GM18951 (cell line): ENCODE measurements around the gene DHRS11.

ENCODE experiments used
- POLR2A ChIP-seq: IDR thresholded peaks from 4 replicates; pipeline ENCODE4 v1.6.1; 2011; ENCODE audit warnings: mild to moderate bottlenecking; ENCODE audit not compliant: insufficient read length, insufficient read depth; ENCODE audit errors: extremely low read depth
- in situ Hi-C: fragments of 300-500 bp; cut with MboI; formaldehyde crosslinking; loops from one replicate; pipeline ENCODE4 v1.12.0; 2022; ENCODE audit warnings: low sequenced_read_pairs, mixed read lengths, inconsistent platforms; ENCODE audit not compliant: unreplicated experiment

Gene DHRS11

DNA sequence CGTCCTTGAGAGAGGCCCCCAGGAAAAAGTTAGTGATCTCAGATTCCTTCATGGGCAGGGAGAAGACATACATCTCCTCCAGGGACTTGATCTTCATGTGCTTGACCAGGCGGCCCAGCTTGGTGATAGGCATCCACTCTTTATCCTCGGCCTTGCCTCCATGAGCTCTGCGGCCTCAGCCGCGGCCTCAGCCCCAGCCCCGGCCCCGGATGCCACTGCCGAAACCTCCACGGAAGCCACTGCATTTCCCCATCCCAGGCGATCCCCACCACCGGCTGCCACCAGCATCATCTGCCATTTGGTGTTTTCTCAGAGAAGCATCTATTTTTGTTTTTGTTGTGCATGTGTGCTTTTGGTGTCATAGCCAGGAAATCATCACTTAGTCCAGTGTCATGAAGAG lies 16.7 kb upstream of the DHRS11 start:
- TF ChIP-seq POLR2A: no peak
- in situ Hi-C loops: no loop called here

DNA sequence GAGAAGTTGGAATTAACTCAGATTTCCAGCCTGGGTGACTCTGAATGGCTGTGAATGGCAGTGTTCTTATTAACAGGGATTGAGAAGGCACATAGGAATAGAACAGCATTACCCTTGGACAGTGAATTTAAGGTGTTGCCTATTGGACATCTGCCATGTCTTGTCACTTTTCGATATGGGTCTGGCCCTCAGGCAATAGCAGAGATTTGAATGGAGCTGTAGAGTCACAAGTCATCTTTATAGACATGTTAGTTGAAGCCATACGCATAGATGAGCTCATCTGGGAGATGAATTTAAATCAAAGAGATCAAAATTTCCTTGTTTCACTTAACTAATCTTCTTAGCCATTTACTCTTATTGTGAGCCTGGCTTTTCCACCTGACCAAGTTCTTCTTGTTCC lies 14.9 kb upstream of the DHRS11 start:
- in situ Hi-C loops: no loop called here
- no peak for TF ChIP-seq POLR2A

DNA sequence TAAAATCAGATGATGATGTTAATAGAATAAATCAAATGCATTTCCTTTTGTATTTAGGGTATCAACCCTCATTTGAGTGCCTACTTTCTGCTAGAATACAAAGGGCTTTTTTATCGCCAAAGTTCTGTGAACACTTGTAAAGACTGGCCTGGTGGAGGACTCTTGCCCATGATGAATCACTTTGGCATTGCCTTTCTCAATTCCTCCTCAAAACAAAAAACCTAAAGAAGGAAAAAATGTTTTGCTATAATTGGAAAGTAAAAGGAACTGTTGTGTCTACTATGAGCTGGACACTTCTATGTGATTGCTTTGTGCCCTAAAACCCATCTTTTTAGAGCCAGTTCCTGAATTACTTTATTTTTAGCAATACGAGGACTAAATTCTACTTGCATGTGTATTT lies 13.0 kb upstream of the DHRS11 start:
- in situ Hi-C loops: no loop called here
- no peak for TF ChIP-seq POLR2A

GRCh38 chr17:36583787-36584186 lies 7.9 kb upstream of the DHRS11 start:
- no peak for TF ChIP-seq POLR2A
- in situ Hi-C loops: no loop called here

- TF ChIP-seq POLR2A: no peak
- in situ Hi-C loops: no loop called here
Measured at GRCh38 chr17:36586138-36586537, 5.5 kb upstream of the DHRS11 start.

- in situ Hi-C loops: no loop called here
- TF ChIP-seq POLR2A: no peak
Measured at GRCh38 chr17:36590082-36590481, 1.6 kb upstream of the DHRS11 start.

- in situ Hi-C loops: no loop called here
- TF ChIP-seq POLR2A: no peak
Measured at GRCh38 chr17:36592316-36592715, 637 bp downstream of the DHRS11 start.

DNA sequence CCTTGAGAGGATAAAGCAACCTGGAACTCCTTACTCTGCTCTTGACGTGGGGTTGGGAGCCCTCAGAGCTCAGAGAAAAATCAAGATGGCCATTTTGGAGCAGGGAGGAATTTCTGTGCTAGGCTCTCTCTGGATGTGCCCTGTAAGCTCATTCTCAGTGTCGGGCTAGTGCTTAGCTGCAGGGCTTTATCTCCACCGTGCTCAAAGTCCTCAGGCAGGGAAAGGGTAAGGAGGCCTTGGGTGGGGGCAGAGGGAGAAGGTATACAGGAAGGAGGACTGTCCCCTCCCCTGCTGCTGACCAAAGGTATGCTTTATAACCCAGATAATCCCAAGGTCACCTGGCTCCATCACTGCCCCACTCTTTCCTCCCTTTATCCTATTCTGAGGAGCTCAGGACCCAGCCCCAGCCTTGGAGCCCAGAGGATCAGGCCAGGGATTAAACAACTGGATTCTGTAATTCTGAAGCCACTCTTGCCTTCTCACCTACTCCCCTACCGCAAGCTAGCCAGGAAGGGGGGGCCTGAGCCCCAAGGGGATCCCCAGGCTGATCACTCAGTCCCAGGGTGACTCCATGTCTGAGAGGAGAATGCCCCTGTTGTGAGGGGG lies 1.1 kb downstream of the DHRS11 start:
- in situ Hi-C loops: no loop called here

DNA sequence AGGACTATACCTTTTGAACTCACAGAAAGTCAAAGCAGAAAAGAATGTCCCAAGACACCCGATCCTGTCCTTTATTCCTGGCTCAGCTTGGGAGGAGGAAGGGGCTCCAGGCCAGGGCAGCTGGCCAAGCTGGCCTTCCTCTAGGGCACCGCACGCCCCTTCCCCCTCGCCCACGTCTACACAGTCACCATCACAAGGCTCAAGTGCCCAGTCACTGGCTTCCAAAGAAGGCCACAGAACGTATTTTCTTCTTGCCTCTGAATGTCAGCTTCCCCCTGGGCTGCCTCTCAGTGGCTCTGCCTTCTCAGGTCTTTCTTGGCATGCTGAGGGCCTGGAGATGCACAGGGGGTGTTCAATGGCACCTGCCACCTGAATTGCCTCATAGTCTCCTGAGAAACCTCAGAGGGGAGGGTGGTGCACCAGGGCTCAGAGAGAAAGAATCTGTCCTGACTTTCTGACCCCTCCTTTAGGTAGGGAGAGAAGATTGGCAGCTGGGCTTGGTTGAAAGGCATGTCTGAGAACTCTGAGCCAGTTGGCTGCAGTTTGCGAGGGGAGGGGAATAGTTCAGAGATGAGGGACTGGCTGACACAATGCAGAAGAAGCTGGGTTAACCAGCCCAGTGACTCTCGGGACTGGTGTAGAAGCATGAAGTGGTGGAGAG lies 2.1 kb downstream of the DHRS11 start:
- in situ Hi-C loops: no loop called here
- no peak for TF ChIP-seq POLR2A

More for the DNA sequence above, 1.1 kb downstream of the DHRS11 start:
- TF ChIP-seq POLR2A: no peak

GRCh38 chr17:36594626-36595401 lies 3.1 kb downstream of the DHRS11 start:
- no peak for TF ChIP-seq POLR2A

GRCh38 chr17:36597226-36597625 lies 5.5 kb downstream of the DHRS11 start:
- no peak for TF ChIP-seq POLR2A
- in situ Hi-C loops: no loop called here

More at GRCh38 chr17:36594626-36595401, 3.1 kb downstream of the DHRS11 start:
- in situ Hi-C loops: no loop called here

DNA sequence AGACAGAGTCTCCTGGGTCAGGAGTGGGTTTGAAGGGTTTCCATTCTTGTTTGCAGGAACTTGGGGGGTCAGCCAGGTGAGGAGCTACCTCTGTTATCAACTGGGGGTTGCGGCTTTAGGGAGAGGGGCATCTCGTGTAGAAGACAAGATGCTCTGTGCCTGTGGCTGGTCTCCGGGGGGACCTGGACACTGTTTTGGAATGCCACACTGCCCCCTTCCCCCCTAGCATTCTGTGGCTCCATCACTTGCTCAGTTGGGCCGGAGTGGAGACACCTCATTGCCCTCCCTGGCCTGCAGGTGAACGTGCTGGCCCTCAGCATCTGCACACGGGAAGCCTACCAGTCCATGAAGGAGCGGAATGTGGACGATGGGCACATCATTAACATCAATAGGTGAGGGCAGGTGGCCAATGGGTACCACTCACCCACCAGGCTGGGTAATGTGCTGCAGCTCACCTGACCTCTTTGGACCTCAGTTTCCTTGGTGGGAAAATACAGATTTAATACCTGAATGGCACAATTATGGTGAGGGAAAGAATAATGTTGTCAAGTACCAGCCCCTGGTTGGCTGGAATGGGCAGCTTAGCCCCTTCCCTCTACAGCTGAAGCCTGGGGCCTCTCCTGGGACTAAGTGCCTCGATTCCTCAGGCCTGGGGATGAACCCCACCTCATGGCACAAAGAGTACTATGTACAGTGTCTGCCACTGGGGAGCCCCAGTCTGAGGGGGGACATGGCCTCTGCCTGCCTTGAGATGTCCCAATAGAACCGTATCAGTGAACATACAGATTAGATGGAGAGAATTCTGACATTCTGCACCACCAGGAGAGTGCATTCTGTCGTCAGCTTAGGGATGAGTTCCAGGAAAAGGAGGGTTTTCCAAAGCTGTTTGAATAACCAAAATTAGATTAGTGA lies 6.4 kb downstream of the DHRS11 start:
- in situ Hi-C loops: no loop called here
- TF ChIP-seq POLR2A: no peak

GRCh38 chr17:36598951-36599401 lies 7.3 kb downstream of the DHRS11 start:
- no peak for TF ChIP-seq POLR2A
- in situ Hi-C loops: no loop called here
